Nephron progenitor cell (in vitro differentiated cells): ENCODE measurements around the gene SLC22A31.
A peak's percentile ranks its signal among the peaks of the same experiment; 100 is the strongest.

ENCODE experiments used
- DNase-seq: peaks from one replicate; pipeline ENCODE4 v3.0.0; 2021
- H3K27ac Mint-ChIP-seq: 2 replicates; pipeline ENCODE4 v1.8.0; 2021; ENCODE audit warnings: mild to moderate bottlenecking, moderate library complexity, mixed read lengths
- H3K27me3 Mint-ChIP-seq: 2 replicates; pipeline ENCODE4 v1.8.0; 2021; ENCODE audit warnings: mild to moderate bottlenecking, low read depth, mixed read lengths; ENCODE audit not compliant: poor library complexity
- H3K36me3 Mint-ChIP-seq: 2 replicates; pipeline ENCODE4 v1.8.0; 2021; ENCODE audit warnings: low read depth, mixed read lengths
- H3K4me1 Mint-ChIP-seq: 2 replicates; pipeline ENCODE4 v1.8.0; 2021; ENCODE audit warnings: mixed read lengths
- H3K4me3 Mint-ChIP-seq: 2 replicates; pipeline ENCODE4 v1.8.0; 2021; ENCODE audit warnings: mild to moderate bottlenecking, moderate library complexity, mixed read lengths
- H3K9me3 Mint-ChIP-seq: 2 replicates; pipeline ENCODE4 v1.8.0; 2021; ENCODE audit warnings: mild to moderate bottlenecking, moderate library complexity, mixed read lengths
- CTCF ChIP-seq: fragments of 200-600 bp; sonication (generic); IDR thresholded peaks from 2 replicates; pipeline ENCODE4 v1.5.0; 2021; ENCODE audit warnings: antibody characterized with exemption

The SLC22A31 gene

GRCh38 chr16:89209522-89210044 is 9.2 kb upstream of the SLC22A31 start:
- H3K27me3 Mint-ChIP-seq: peaks cover 79% of the 10 kb centered on the region
- no peak overlapping the region for H3K27ac Mint-ChIP-seq
- H3K4me1 Mint-ChIP-seq: no peaks in the 10 kb centered on the region
- H3K9me3 Mint-ChIP-seq: no peaks in the 10 kb centered on the region
- no peak for DNase-seq
- no peak for TF ChIP-seq CTCF
- no peak overlapping the region for H3K4me3 Mint-ChIP-seq
- no peaks in the 10 kb centered on the region for H3K36me3 Mint-ChIP-seq

GRCh38 chr16:89207993-89208392 is 7.7 kb upstream of the SLC22A31 start:
- TF ChIP-seq CTCF: no peak
- no peak overlapping the region for H3K27ac Mint-ChIP-seq
- H3K9me3 Mint-ChIP-seq: peaks cover 13% of the 10 kb centered on the region
- peaks cover 5% of the 10 kb centered on the region for H3K36me3 Mint-ChIP-seq
- H3K4me3 Mint-ChIP-seq: no peak overlapping the region
- DNase-seq: no peak
- peaks cover 2% of the 10 kb centered on the region for H3K4me1 Mint-ChIP-seq
- peaks cover 85% of the 10 kb centered on the region for H3K27me3 Mint-ChIP-seq

GRCh38 chr16:89202422-89203215 is 2.3 kb upstream of the SLC22A31 start:
- no peak overlapping the region for H3K27ac Mint-ChIP-seq
- H3K27me3 Mint-ChIP-seq: peaks cover 84% of the 10 kb centered on the region

GRCh38 chr16:89201439-89202377 is 1.4 kb upstream of the SLC22A31 start:
- Mint-ChIP-seq H3K4me1 (peaks cover 16% of the 10 kb centered on the region), H3K27ac (no peak overlapping the region), H3K4me3 (peak overlapping the region; percentile 52), H3K27me3 (peaks cover 84% of the 10 kb centered on the region), H3K9me3 (peaks cover 21% of the 10 kb centered on the region), H3K36me3 (peaks cover 7% of the 10 kb centered on the region)
- TF ChIP-seq CTCF: no peak
- peak; percentile 97 for DNase-seq

More at GRCh38 chr16:89202422-89203215, 2.3 kb upstream of the SLC22A31 start:
- DNase-seq: no peak
- Mint-ChIP-seq H3K4me1 (peaks cover 16% of the 10 kb centered on the region), H3K9me3 (peaks cover 21% of the 10 kb centered on the region), H3K4me3 (peak overlapping the region; percentile 61), H3K36me3 (peaks cover 7% of the 10 kb centered on the region)
- no peak for TF ChIP-seq CTCF

GRCh38 chr16:89200850-89201411 is 594 bp upstream of the SLC22A31 start:
- no peak for TF ChIP-seq CTCF
- H3K27ac Mint-ChIP-seq: no peak overlapping the region
- H3K27me3 Mint-ChIP-seq: peaks cover 76% of the 10 kb centered on the region
- peak; percentile 49 for DNase-seq
- H3K4me1 Mint-ChIP-seq: peaks cover 16% of the 10 kb centered on the region
- H3K9me3 Mint-ChIP-seq: peaks cover 21% of the 10 kb centered on the region
- peak overlapping the region; percentile 72 for H3K4me3 Mint-ChIP-seq
- H3K36me3 Mint-ChIP-seq: peaks cover 7% of the 10 kb centered on the region
